PC-3 (cell line): ENCODE measurements around the gene TGFBR3. TPM values are rescaled to one million over a fixed set of nuclear protein-coding genes. Genes with fewer than 3 reads are reported as not detected.

Experiments used
- ATAC-seq: fragments of 200-7000 bp; cut with Tn5 transposase; 2 replicates; pipeline ENCODE4 v1.9.1; 2020; ENCODE audit warnings: mild to moderate bottlenecking, moderate library complexity
- BruUV-seq: library from RNA; stranded (reverse); fragments of 400-500 nt; replicated peaks from 2 replicates; lab custom pipeline; 2021; lab: Mats Ljungman, UMichigan
- CTCF ChIA-PET: fragments of 300-600 bp; sonication (Branson Sonifier 250); formaldehyde crosslinking; loops from one replicate; lab custom pipeline; 2022; ENCODE audit warnings: antibody characterized with exemption; lab: Charles Lee
- POLR2A ChIA-PET: fragments of 300-600 bp; sonication (Branson Sonifier 250); formaldehyde crosslinking; loops from one replicate; lab custom pipeline; 2022; ENCODE audit warnings: antibody characterized with exemption; ENCODE audit not compliant: unreplicated experiment; lab: Charles Lee
- DNase-seq: peaks from one replicate; pipeline ENCODE4 v3.0.0-alpha.2; 2015
- H2AFZ ChIP-seq: fragments of 300-600 bp; sonication (generic); 2 replicates; pipeline ENCODE4 v1.6.0; 2016; ENCODE audit warnings: antibody characterized with exemption, low read length
- H3F3A ChIP-seq: fragments of 300-600 bp; sonication (generic); one replicate; pipeline ENCODE4 v1.6.0; 2017; ENCODE audit warnings: antibody characterized with exemption, low read length, control low read depth, mild to moderate bottlenecking; ENCODE audit not compliant: unreplicated experiment
- H3K27ac ChIP-seq: fragments of 300-600 bp; sonication (generic); 2 replicates; pipeline ENCODE4 v1.5.1; 2016; ENCODE audit warnings: mild to moderate bottlenecking, low read length
- H3K27me3 ChIP-seq: fragments of 300-600 bp; sonication (generic); 2 replicates; pipeline ENCODE4 v1.6.1; 2016; ENCODE audit warnings: low read length, mixed read lengths
- H3K36me3 ChIP-seq: fragments of 300-600 bp; sonication (generic); 2 replicates; pipeline ENCODE4 v1.6.1; 2016; ENCODE audit warnings: low read depth, mixed run types, low read length, mixed read lengths
- H3K4me1 ChIP-seq: fragments of 300-600 bp; sonication (generic); 2 replicates; pipeline ENCODE4 v1.5.1; 2016; ENCODE audit warnings: low read length; ENCODE audit not compliant: insufficient read depth
- H3K4me2 ChIP-seq: fragments of 300-600 bp; sonication (generic); 2 replicates; pipeline ENCODE4 v1.6.0; 2016; ENCODE audit warnings: low read length
- H3K4me3 ChIP-seq: fragments of 300-600 bp; sonication (generic); 2 replicates; pipeline ENCODE4 v1.5.1; 2016; ENCODE audit warnings: mild to moderate bottlenecking, low read length, mixed read lengths
- H3K79me2 ChIP-seq: fragments of 300-600 bp; sonication (generic); 2 replicates; pipeline ENCODE4 v1.6.1; 2017; ENCODE audit warnings: low read length, mixed read lengths
- H3K9ac ChIP-seq: fragments of 300-600 bp; sonication (generic); 2 replicates; pipeline ENCODE4 v1.6.0; 2016; ENCODE audit warnings: mild to moderate bottlenecking, low read length
- H3K9me2 ChIP-seq: fragments of 300-600 bp; sonication (generic); replicated peaks from 2 replicates; pipeline ENCODE4 v1.6.1; 2016; ENCODE audit warnings: mixed run types, low read length, mixed read lengths
- H3K9me3 ChIP-seq: fragments of 300-600 bp; sonication (generic); 2 replicates; pipeline ENCODE4 v1.6.1; 2016; ENCODE audit warnings: low read length, mixed read lengths
- H4K20me1 ChIP-seq: fragments of 300-600 bp; sonication (generic); 2 replicates; pipeline ENCODE4 v1.6.1; 2016; ENCODE audit warnings: low read length, mixed read lengths
- CTCF ChIP-seq: fragments of 300-600 bp; sonication (generic); conservative IDR thresholded peaks from 2 replicates; pipeline ENCODE4 v1.5.1; 2017; ENCODE audit warnings: antibody characterized with exemption, low read depth, mild to moderate bottlenecking, low read length
- EZH2 ChIP-seq: fragments of 300-600 bp; sonication (generic); IDR thresholded peaks from one replicate; pipeline ENCODE4 v1.6.1; 2017; ENCODE audit warnings: antibody characterized with exemption, mild to moderate bottlenecking, low read length; ENCODE audit not compliant: unreplicated experiment
- EZH2phosphoT487 ChIP-seq: fragments of 300-600 bp; sonication (generic); IDR thresholded peaks from 2 replicates; pipeline ENCODE4 v1.6.1; 2018; ENCODE audit warnings: mild to moderate bottlenecking, antibody characterized with exemption, low read length, borderline replicate concordance
- intact Hi-C: fragments of 100-400 bp; cut with micrococcal nuclease; formaldehyde crosslinking; loops from 2 replicates; pipeline ENCODE4 v1.9.0; 2023
- total RNA-seq: library from RNA; depleted of rRNA; stranded (reverse); fragments of >200 nt; gene quantifications from 2 replicates; pipeline ENCODE4 v1.2.3, GENCODE V29; 2014

Gene TGFBR3
- total RNA-seq, 1 experiment from 2014 or later = 2.8 TPM

GRCh38 chr1:91778964-91779363 lies 107.0 kb downstream of the TGFBR3 start:
- ChIA-PET CTCF (no interaction called here), POLR2A (no interaction called here)
- ATAC-seq (no peak), DNase-seq (no peak)
- Histone ChIP-seq H4K20me1 (no peaks in the 10 kb centered on the region), H3K36me3 (no peaks in the 10 kb centered on the region), H3K4me1 (peaks cover 13% of the 10 kb centered on the region), H3K9me2 (no peaks in the 10 kb centered on the region), H3K27ac (no peak overlapping the region), H3K4me2 (no peak overlapping the region), H3F3A (no peaks in the 10 kb centered on the region), H3K79me2 (no peaks in the 10 kb centered on the region), H3K9ac (no peak overlapping the region), H2AFZ (no peak overlapping the region), H3K27me3 (no peaks in the 10 kb centered on the region), H3K9me3 (no peaks in the 10 kb centered on the region), H3K4me3 (no peak overlapping the region)
- intact Hi-C loops = no loop called here
- no TSS peak for BruUV-seq
- TF ChIP-seq EZH2phosphoT487 = no peak
- no peak for TF ChIP-seq EZH2
- no peak for TF ChIP-seq CTCF

- Histone ChIP-seq H3K4me2 (no peak overlapping the region), H3K79me2 (no peaks in the 10 kb centered on the region), H3K9me2 (no peaks in the 10 kb centered on the region), H2AFZ (no peak overlapping the region), H3K27ac (no peak overlapping the region), H3K36me3 (no peaks in the 10 kb centered on the region), H3K9ac (no peak overlapping the region), H3K27me3 (no peaks in the 10 kb centered on the region), H3K4me1 (peaks cover 13% of the 10 kb centered on the region), H4K20me1 (no peaks in the 10 kb centered on the region), H3F3A (no peaks in the 10 kb centered on the region), H3K4me3 (no peak overlapping the region), H3K9me3 (no peaks in the 10 kb centered on the region)
- intact Hi-C loops = no loop called here
- ATAC-seq = no peak
- BruUV-seq = no TSS peak
- TF ChIP-seq EZH2 (no peak), CTCF (no peak), EZH2phosphoT487 (no peak)
- ChIA-PET POLR2A (no interaction called here), CTCF (no interaction called here)
- DNase-seq = no peak
These were observed 108.2 kb downstream of the TGFBR3 start for GRCh38 chr1:91777630-91778300.

- no peaks in the 10 kb centered on the region for H3K79me2 ChIP-seq
- ATAC-seq (no peak), DNase-seq (no peak)
- ChIA-PET POLR2A (no interaction called here), CTCF (no interaction called here)
- H3K4me2 ChIP-seq = no peak overlapping the region
- H3K27me3 ChIP-seq = no peaks in the 10 kb centered on the region
- no peak overlapping the region for H3K4me3 ChIP-seq
- H3K9me2 ChIP-seq = no peaks in the 10 kb centered on the region
- BruUV-seq = no TSS peak
- H3F3A ChIP-seq = no peaks in the 10 kb centered on the region
- H4K20me1 ChIP-seq = no peaks in the 10 kb centered on the region
- no peaks in the 10 kb centered on the region for H3K36me3 ChIP-seq
- intact Hi-C loops = no loop called here
- no peak overlapping the region for H3K27ac ChIP-seq
- H3K9ac ChIP-seq = no peak overlapping the region
- peaks cover 13% of the 10 kb centered on the region for H3K4me1 ChIP-seq
- no peak overlapping the region for H2AFZ ChIP-seq
- H3K9me3 ChIP-seq = no peaks in the 10 kb centered on the region
- no peak for TF ChIP-seq EZH2
These were observed 108.8 kb downstream of the TGFBR3 start for GRCh38 chr1:91777196-91777595.
